Neutrophil (primary cell): ENCODE measurements around the gene KLHL34.

Experiments used
- H3K27ac ChIP-seq: fragments of 200-600 bp; sonication (generic); 2 replicates; pipeline ENCODE4 v1.5.1; 2016; ENCODE audit warnings: mild to moderate bottlenecking, moderate library complexity
- H3K27me3 ChIP-seq: fragments of 200-600 bp; sonication (generic); 2 replicates; pipeline ENCODE4 v1.6.0; 2016; ENCODE audit warnings: mild to moderate bottlenecking
- H3K36me3 ChIP-seq: fragments of 200-600 bp; sonication (generic); 2 replicates; pipeline ENCODE4 v1.5.1; 2017
- H3K4me1 ChIP-seq, 2 experiments: fragments of 200-600 bp in 1 of 2; sonication (generic) in 1 of 2; 1 replicate in 1 of 2; 2 replicates in 1 of 2; pipeline versions ENCODE4 v1.5.1 to v1.6.1; 2013 to 2016; ENCODE audit warnings: low read depth in 1 of 2, low read length in 1 of 2, mild to moderate bottlenecking in 1 of 2, moderate library complexity in 1 of 2; ENCODE audit not compliant: control insufficient read depth in 1 of 2, insufficient read depth in 1 of 2
- H3K4me3 ChIP-seq, 2 experiments: fragments of 200-600 bp in 1 of 2; sonication (generic) in 1 of 2; 1 replicate in 1 of 2; 2 replicates in 1 of 2; pipeline ENCODE4 v1.5.1; 2013 to 2016; ENCODE audit warnings: low read depth in 1 of 2, low read length in 1 of 2, mild to moderate bottlenecking in 1 of 2, moderate library complexity in 1 of 2
- H3K9me3 ChIP-seq: fragments of 200-600 bp; sonication (generic); 2 replicates; pipeline ENCODE4 v1.5.1; 2016
- TF ChIP-seq, protein P1 (sequence below): fragments of 200-600 bp; sonication (generic); IDR thresholded peaks from 2 replicates; pipeline ENCODE4 v1.5.1; 2016; ENCODE audit warnings: antibody characterized with exemption

The KLHL34 gene

DNA sequence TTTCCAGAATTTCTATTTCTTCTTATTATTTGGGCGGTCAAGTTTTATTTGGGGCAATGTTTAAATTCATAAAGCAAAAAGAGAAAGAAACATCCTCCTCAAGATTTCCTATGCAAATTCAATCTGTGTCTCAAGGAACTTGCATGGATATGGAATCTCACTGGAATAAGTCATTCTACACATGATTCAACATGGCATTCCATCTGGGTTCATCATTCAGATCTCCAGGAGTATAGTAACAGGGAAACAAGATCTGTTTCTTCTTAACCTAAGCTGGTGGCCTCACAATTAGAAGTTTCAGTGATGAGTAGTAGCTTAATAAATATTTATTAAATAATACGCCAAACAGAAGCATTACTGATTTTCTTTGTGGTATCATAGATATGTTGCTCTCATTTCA, 19.8 kb downstream of the KLHL34 start:
- H3K4me3 ChIP-seq = no peak overlapping the region
- TF ChIP-seq, protein P1, sequence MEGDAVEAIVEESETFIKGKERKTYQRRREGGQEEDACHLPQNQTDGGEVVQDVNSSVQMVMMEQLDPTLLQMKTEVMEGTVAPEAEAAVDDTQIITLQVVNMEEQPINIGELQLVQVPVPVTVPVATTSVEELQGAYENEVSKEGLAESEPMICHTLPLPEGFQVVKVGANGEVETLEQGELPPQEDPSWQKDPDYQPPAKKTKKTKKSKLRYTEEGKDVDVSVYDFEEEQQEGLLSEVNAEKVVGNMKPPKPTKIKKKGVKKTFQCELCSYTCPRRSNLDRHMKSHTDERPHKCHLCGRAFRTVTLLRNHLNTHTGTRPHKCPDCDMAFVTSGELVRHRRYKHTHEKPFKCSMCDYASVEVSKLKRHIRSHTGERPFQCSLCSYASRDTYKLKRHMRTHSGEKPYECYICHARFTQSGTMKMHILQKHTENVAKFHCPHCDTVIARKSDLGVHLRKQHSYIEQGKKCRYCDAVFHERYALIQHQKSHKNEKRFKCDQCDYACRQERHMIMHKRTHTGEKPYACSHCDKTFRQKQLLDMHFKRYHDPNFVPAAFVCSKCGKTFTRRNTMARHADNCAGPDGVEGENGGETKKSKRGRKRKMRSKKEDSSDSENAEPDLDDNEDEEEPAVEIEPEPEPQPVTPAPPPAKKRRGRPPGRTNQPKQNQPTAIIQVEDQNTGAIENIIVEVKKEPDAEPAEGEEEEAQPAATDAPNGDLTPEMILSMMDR = no peak

DNA sequence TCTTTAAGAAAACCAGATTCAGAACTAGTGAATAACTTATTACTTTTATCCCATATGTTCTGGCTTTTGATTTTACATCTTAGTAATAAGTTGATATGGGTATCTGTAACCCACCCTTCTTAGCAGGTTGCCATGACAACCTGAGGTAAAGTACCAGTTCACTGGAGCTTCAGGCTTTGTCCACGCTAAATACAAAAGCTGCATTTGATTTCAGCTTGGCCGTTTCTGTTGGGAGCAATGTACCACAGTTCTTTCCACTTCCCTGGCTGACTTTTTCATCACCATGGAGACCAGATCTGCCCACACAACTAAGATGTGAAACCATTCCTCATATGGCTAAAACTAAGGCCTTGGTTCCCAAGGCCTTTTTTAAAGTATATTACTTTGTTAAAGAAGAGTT, 26.1 kb downstream of the KLHL34 start:
- no peak overlapping the region for H3K27ac ChIP-seq
- no peaks in the 10 kb centered on the region for H3K9me3 ChIP-seq
- no peaks in the 10 kb centered on the region for H3K36me3 ChIP-seq
- no peaks in the 10 kb centered on the region for H3K4me1 ChIP-seq
- TF ChIP-seq, protein P1 = no peak
- no peak overlapping the region for H3K4me3 ChIP-seq
- no peaks in the 10 kb centered on the region for H3K27me3 ChIP-seq

More for the DNA sequence above, 19.8 kb downstream of the KLHL34 start:
- Histone ChIP-seq H3K4me1 (no peaks in the 10 kb centered on the region), H3K36me3 (no peaks in the 10 kb centered on the region), H3K9me3 (no peaks in the 10 kb centered on the region), H3K27me3 (no peaks in the 10 kb centered on the region), H3K27ac (no peak overlapping the region)

DNA sequence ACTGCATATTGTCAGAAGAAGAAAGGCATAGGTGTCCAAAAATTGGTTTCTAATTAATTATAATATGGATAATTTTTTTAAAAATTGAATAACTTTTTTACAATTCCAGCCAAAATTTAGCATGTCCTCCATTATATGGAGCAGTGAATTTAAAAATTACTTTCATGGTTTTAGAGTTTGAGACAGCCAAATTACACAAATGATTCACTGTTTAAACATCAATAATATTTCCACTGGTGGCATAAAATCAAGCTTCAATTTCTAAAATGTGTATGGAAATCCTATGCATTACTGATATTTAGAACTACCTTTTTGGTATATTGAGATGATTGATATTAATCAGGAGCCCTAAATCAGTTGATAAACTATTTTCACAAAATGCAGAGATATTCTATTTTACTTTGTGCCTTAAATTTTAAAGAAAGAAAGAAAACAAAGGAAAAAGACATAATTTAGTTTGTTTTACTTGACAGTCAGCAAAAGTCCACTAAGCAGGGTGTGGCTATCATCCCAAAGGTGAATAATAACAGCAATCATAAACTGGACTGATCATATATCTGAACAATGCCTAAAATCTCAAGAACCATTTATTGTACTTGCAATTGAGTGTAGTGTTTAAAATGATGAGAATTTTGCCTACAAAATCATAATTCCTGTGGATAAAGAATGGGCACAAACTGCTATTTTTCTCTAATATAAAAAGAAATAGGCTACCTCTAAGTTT, 34.2 kb downstream of the KLHL34 start:
- H3K36me3 ChIP-seq = no peaks in the 10 kb centered on the region
- H3K9me3 ChIP-seq = no peaks in the 10 kb centered on the region
- H3K27me3 ChIP-seq = no peaks in the 10 kb centered on the region
- no peaks in the 10 kb centered on the region for H3K4me1 ChIP-seq
- TF ChIP-seq, protein P1 = no peak
- no peak overlapping the region for H3K27ac ChIP-seq
- H3K4me3 ChIP-seq = no peak overlapping the region

DNA sequence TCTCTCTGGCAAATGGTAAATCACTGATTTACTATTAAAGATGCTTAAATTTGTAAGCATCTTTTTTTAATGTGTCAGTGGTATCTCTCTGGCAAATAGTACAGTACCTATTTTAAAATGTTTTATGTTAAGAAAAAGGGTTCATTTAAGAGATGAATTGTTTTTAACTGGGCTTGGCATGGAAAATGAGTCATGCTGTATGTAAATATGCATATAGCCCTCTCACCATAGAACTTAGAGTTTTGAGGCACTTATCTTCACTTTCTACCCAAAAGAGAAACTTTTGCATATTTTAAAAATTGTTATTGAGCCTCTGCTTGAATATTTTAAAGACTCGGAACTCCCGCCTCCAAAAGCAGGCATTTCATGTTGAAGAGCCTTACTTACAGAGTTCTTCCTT, 37.9 kb downstream of the KLHL34 start:
- no peaks in the 10 kb centered on the region for H3K9me3 ChIP-seq
- no peak overlapping the region for H3K4me3 ChIP-seq
- no peaks in the 10 kb centered on the region for H3K36me3 ChIP-seq
- H3K27me3 ChIP-seq = no peaks in the 10 kb centered on the region
- TF ChIP-seq, protein P1 = no peak
- no peak overlapping the region for H3K27ac ChIP-seq
- H3K4me1 ChIP-seq = no peaks in the 10 kb centered on the region

DNA sequence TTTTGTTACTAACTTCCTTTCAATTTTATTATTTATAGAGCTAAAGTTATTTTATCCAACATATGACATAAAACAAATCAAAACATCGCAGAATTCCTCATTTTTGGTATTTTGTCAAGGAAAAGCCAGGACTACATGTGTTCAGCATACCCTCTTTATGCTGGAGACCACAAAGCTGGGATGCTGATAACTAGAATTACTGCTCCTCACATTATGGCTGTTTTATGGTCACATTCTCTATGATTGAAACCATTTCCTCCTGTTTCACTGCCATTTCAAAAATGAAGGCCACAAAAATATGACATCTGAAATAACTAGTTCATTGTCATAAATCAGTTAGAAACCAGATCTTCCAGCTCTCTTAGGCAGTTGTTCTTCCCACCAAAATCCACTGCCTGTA, 41.7 kb downstream of the KLHL34 start:
- H3K27me3 ChIP-seq = no peaks in the 10 kb centered on the region
- TF ChIP-seq, protein P1 = no peak
- no peaks in the 10 kb centered on the region for H3K4me1 ChIP-seq
- no peaks in the 10 kb centered on the region for H3K36me3 ChIP-seq
- H3K27ac ChIP-seq = no peak overlapping the region
- H3K4me3 ChIP-seq = no peak overlapping the region
- H3K9me3 ChIP-seq = no peaks in the 10 kb centered on the region
